ENCODE results near the gene KEAP1.

- TF ChIP-seq CTCF (IDR thresholded peaks at IDR 0.05) (no peak), POLR2A (IDR thresholded peaks at IDR 0.05) (no peak)
Observed at GRCh38 chr19:10516064-10516385, 12.9 kb upstream of the KEAP1 start.
